SU-DHL-6 (cell line): ENCODE results near the gene VGF.

Source experiments
- H2AFZ ChIP-seq: fragments of 200-600 bp; sonication (generic); 2 replicates; pipeline ENCODE4 v1.6.1; 2014; ENCODE audit warnings: low read depth, mild to moderate bottlenecking, moderate library complexity, mixed read lengths, antibody characterized with exemption, low read length; ENCODE audit not compliant: severe bottlenecking
- H3F3A ChIP-seq: fragments of 200-600 bp; shearing (Covaris generic); 2 replicates; pipeline ENCODE4 v1.6.0; 2016; ENCODE audit warnings: antibody characterized with exemption, mild to moderate bottlenecking; ENCODE audit not compliant: insufficient read depth
- H3K27ac ChIP-seq: fragments of 200-600 bp; sonication (generic); 2 replicates; pipeline ENCODE4 v1.5.1; 2016; ENCODE audit warnings: low read depth, mild to moderate bottlenecking, low read length, moderate library complexity, mixed read lengths
- H3K27me3 ChIP-seq: fragments of 200-600 bp; sonication (generic), shearing (Covaris generic); 2 replicates; pipeline ENCODE4 v1.6.0; 2014; ENCODE audit warnings: mild to moderate bottlenecking, low read length
- H3K36me3 ChIP-seq: fragments of 200-600 bp; sonication (generic); 2 replicates; pipeline ENCODE4 v1.6.1; 2014; ENCODE audit warnings: mild to moderate bottlenecking, low read length, mixed read lengths
- H3K4me2 ChIP-seq: fragments of 300-600, 200-600 bp; shearing (Covaris generic), sonication (generic); 2 replicates; pipeline ENCODE4 v1.6.0; 2014; ENCODE audit warnings: low read length, low read depth, mild to moderate bottlenecking; ENCODE audit not compliant: poor library complexity, severe bottlenecking
- H3K4me3 ChIP-seq: fragments of 200-600 bp; sonication (generic); 2 replicates; pipeline ENCODE4 v1.5.1; 2014; ENCODE audit warnings: antibody characterized with exemption, low read length, mild to moderate bottlenecking, mixed read lengths; ENCODE audit not compliant: insufficient read depth, poor library complexity, severe bottlenecking
- H3K79me2 ChIP-seq: fragments of 200-600 bp; sonication (generic); 2 replicates; pipeline ENCODE4 v1.6.1; 2014; ENCODE audit warnings: mild to moderate bottlenecking, low read length, moderate library complexity; ENCODE audit not compliant: insufficient read depth
- H3K9ac ChIP-seq: fragments of 200-600 bp; sonication (generic); 2 replicates; pipeline ENCODE4 v1.7.0; 2014; ENCODE audit warnings: mild to moderate bottlenecking, low read length
- H3K9me2 ChIP-seq: fragments of 200-600 bp; sonication (generic); replicated peaks from 2 replicates; pipeline ENCODE4 v1.6.1; 2014; ENCODE audit warnings: low read length; ENCODE audit not compliant: insufficient read depth
- H3K9me3 ChIP-seq: fragments of 200-600 bp; sonication (generic); 2 replicates; pipeline ENCODE4 v1.6.1; 2014; ENCODE audit warnings: low read length, mixed read lengths; ENCODE audit not compliant: insufficient read depth
- H4K20me1 ChIP-seq: fragments of 200-600 bp; sonication (generic); 2 replicates; pipeline ENCODE4 v1.6.1; 2014; ENCODE audit warnings: low read depth, mild to moderate bottlenecking, antibody characterized with exemption, low read length, moderate library complexity, mixed read lengths
- EZH2phosphoT487 ChIP-seq: fragments of 200-600 bp; sonication (generic), shearing (Covaris generic); conservative IDR thresholded peaks from 2 replicates; pipeline ENCODE4 v1.6.1; 2018; ENCODE audit warnings: mild to moderate bottlenecking, antibody characterized with exemption, low read length, moderate library complexity, mixed read lengths
- TF ChIP-seq, protein P1 (sequence below): fragments of 200-600 bp; sonication (generic); IDR thresholded peaks from one replicate; pipeline ENCODE4 v1.5.1; 2017; ENCODE audit warnings: antibody characterized with exemption, mild to moderate bottlenecking, low read length, moderate library complexity; ENCODE audit not compliant: insufficient read depth, poor library complexity, severe bottlenecking

Gene VGF

GRCh38 chr7:101171442-101171837, 6.1 kb upstream of the VGF start:
- no peak overlapping the region for H3K27ac ChIP-seq
- H3K9me2 ChIP-seq = no peaks in the 10 kb centered on the region
- TF ChIP-seq EZH2phosphoT487 = no peak
- TF ChIP-seq, protein P1, sequence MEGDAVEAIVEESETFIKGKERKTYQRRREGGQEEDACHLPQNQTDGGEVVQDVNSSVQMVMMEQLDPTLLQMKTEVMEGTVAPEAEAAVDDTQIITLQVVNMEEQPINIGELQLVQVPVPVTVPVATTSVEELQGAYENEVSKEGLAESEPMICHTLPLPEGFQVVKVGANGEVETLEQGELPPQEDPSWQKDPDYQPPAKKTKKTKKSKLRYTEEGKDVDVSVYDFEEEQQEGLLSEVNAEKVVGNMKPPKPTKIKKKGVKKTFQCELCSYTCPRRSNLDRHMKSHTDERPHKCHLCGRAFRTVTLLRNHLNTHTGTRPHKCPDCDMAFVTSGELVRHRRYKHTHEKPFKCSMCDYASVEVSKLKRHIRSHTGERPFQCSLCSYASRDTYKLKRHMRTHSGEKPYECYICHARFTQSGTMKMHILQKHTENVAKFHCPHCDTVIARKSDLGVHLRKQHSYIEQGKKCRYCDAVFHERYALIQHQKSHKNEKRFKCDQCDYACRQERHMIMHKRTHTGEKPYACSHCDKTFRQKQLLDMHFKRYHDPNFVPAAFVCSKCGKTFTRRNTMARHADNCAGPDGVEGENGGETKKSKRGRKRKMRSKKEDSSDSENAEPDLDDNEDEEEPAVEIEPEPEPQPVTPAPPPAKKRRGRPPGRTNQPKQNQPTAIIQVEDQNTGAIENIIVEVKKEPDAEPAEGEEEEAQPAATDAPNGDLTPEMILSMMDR = no peak
- H3K9ac ChIP-seq = no peak overlapping the region
- no peaks in the 10 kb centered on the region for H3K79me2 ChIP-seq
- H4K20me1 ChIP-seq = no peaks in the 10 kb centered on the region
- H3K4me3 ChIP-seq = no peak overlapping the region
- no peak overlapping the region for H2AFZ ChIP-seq
- no peaks in the 10 kb centered on the region for H3K9me3 ChIP-seq
- H3K4me2 ChIP-seq = no peak overlapping the region
- no peaks in the 10 kb centered on the region for H3F3A ChIP-seq
- H3K27me3 ChIP-seq = no peaks in the 10 kb centered on the region
- H3K36me3 ChIP-seq = no peaks in the 10 kb centered on the region

DNA sequence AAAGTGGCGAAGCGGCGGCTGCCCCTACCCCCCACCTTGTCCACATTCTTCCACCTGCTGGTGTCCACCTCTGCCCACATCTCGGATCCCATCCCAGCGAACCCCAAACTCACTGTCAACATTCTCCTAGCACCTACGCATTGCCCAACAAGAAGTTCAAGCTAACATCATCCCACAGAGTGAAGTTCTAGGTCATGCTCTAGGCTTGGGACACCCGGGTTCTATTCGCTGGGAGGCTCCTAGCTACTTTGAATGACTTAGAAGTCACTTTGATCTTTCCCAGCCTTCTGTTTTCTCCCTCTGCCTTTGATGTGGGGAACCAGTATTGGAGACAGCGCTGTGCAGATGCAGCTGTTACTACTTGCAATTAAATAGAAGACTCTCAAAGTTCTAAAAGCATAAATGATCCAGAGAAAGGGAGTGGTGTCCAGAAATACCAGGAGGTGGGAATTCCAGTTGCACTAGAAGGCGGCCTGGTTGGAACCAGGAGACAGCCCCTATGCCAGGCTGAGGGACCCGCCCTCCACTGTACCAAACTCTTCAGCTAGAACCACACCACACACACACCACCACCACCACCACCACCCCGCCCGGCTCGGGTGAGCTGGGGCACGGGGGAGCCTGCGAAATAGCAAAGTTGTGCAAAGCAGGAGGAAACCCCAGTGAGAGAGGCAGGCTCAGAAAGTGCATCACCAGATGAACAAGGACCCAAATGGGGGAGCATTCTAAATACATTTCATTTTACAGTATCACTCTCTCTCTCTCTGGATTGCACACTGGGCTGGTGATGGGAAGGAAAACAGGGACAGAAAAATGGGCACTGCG, 5.5 kb upstream of the VGF start:
- H3K4me3 ChIP-seq = no peak overlapping the region
- H4K20me1 ChIP-seq = no peaks in the 10 kb centered on the region
- H3K4me2 ChIP-seq = no peak overlapping the region
- TF ChIP-seq, protein P1 = no peak
- TF ChIP-seq EZH2phosphoT487 = no peak
- no peak overlapping the region for H2AFZ ChIP-seq
- H3F3A ChIP-seq = no peaks in the 10 kb centered on the region
- no peaks in the 10 kb centered on the region for H3K9me3 ChIP-seq
- H3K79me2 ChIP-seq = no peaks in the 10 kb centered on the region
- no peak overlapping the region for H3K27ac ChIP-seq
- H3K9me2 ChIP-seq = no peaks in the 10 kb centered on the region
- H3K9ac ChIP-seq = no peak overlapping the region
- H3K36me3 ChIP-seq = no peaks in the 10 kb centered on the region
- no peaks in the 10 kb centered on the region for H3K27me3 ChIP-seq

DNA sequence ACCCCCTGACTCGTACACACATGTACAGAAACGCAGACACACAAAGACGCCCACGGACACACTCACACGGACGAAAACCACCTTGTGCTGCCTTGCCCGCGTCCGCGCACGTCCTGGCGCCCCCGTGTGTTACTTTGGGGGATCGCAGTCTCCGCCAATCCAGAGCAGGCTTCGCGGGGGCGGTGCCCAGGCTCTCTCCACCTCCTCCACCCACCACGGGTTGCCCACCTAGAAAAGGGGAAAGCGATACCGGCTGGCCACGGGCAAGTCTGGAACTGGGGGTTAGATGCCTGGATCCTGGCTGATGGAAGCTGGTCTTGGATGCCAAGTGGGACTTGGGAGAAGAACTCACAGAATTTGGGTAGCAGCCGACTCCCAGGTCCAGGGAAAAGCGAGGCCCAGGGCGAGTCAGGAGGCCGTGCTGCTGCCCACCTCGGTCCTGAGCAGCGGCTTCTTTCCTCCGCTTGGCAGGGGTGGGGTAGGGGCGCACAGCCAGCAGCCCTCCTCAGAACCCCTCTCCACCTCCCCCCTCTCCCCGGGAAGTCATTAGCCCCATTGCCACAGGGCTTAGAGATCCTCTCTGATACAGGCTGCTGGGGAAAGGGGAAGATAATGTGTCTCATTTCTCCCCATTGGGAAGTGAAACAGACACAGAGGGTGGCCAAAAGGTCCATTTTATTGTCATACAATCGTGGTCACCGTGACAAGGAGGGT, 4.6 kb upstream of the VGF start:
- Histone ChIP-seq H3F3A (no peaks in the 10 kb centered on the region), H3K4me3 (no peak overlapping the region), H2AFZ (no peak overlapping the region), H3K27me3 (no peaks in the 10 kb centered on the region), H3K9me3 (no peaks in the 10 kb centered on the region), H3K79me2 (no peaks in the 10 kb centered on the region), H3K9me2 (no peaks in the 10 kb centered on the region), H3K9ac (no peak overlapping the region), H3K27ac (no peak overlapping the region), H4K20me1 (no peaks in the 10 kb centered on the region), H3K36me3 (no peaks in the 10 kb centered on the region), H3K4me2 (peak overlapping the region; percentile 9)
- TF ChIP-seq, protein P1 = peak; percentile 94
- TF ChIP-seq EZH2phosphoT487 = no peak
